GM19395 (cell line): Measurements from ENCODE around the gene ACTN4.

Source experiments
- ATAC-seq: cut with Tn5 transposase; IDR thresholded peaks from one replicate; pipeline ENCODE4 v1.9.1; 2021; ENCODE audit warnings: mild to moderate bottlenecking, moderate library complexity; ENCODE audit not compliant: unreplicated experiment

ACTN4 gene

DNA sequence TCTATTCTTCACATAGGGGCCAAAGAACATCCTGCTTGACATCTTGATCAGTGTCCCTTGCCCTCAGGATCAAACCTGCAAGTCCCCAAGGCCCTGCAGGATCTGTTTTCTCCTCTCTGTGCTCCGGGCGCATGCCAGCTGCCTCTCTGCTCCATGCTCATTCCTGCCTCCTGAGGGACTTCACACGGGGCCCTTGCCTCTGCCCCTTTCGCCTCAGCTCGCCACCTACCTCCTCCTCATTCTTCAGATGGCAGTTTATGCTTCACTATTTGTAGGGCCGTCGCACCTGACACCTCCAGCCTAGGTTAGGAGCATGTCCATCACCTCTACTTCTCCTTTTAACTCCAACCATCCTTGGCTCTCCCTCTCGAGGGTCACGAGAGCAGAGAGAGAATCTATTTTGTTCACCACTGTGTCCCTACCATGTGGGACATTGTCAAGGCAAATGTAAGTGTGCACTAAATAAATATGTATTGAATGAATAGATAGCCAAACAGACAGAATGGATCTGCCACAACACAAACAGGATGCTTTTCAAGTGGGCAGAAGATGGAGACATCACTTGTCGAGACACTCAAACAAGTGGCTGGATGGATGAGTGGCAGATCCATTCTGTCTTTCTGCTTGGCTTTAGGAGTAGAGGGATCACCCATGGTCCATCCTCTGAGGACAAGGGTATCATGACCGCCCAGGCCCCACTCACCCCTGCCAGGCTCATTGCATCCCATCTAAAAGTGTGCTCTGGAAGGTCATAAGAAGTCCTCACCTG, 29.6 kb downstream of the ACTN4 start:
- no peak for ATAC-seq

DNA sequence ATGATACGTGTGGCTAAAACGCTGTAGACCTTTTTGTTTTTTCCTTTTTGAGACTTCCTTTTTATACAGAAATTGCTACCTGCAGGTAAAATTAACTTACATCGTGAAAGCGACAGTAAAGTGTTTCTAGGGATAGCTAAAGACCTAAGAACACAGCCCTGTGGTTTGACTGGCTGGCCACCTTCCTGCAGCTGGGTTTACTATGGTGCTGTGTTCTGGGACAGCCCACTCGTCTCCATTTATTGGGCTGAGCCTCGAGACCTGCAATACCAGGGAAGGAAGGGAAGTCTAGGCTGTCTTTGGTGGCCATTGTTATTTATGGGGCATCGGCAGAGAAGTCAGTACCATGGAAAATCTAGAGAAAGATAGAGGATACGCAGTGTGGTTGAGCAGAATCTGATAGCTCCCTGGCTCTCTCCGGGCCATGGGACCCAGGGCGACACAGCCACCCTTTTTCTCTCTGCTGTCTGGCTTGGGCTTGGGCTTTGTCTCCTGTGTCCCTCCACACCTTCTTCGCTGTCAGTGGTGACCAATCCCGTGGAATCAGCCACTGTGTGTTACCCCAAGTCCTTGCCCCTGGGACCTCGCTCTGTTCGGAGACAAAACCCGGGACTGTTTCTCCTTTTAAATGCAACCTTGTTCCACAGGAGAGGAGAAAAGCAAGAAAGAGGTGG, 30.9 kb downstream of the ACTN4 start:
- ATAC-seq, result no peak

GRCh38 chr19:38678891-38679494, 31.5 kb downstream of the ACTN4 start:
- ATAC-seq, result no peak

DNA sequence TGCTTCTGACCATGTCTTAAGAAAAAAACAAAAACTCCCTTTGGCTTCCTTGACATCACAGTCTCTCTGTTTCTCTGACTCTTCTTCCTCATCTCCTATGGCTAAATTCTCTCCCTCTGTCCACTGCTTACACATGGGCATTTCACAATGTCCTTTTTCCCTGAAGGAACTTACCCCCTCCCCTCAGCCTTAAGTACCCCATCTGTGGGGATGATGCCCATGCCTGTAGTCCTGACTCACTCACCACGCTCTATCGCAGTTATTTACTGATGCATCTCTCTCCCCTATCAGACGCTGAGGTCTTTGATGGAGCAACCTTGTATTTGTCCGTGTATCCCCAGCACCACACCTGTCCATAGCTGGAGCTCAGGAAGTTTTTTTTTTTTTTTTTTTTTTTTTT, 32.4 kb downstream of the ACTN4 start:
- no peak for ATAC-seq

- no peak for ATAC-seq
Measured at GRCh38 chr19:38682195-38682867, 34.9 kb downstream of the ACTN4 start.

DNA sequence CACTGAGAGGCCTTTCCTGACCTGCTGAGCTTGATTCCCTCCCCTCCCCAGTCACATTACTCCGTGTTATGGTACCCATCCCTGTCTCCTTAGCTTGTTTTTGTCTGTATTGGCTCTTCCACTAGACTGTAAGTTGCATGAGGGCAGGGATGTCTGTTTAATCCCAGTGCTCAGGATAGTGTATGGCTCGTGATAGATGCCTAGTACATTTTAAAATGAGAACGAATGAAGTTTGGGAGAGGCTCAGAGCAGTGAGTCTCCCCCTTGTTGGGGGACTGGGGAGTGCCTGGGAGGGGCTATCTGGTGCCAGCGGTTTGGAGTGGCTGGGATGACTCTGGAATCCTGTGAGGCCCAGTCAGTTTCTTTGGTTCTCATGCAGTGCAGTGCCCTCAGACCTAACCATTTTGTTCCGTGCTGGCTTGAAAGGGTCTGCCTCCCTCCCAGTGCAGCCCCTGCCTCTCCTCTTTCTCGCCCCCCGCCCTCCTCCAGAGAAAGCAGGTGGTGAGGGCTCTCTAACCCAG, 35.5 kb downstream of the ACTN4 start:
- no peak for ATAC-seq

DNA sequence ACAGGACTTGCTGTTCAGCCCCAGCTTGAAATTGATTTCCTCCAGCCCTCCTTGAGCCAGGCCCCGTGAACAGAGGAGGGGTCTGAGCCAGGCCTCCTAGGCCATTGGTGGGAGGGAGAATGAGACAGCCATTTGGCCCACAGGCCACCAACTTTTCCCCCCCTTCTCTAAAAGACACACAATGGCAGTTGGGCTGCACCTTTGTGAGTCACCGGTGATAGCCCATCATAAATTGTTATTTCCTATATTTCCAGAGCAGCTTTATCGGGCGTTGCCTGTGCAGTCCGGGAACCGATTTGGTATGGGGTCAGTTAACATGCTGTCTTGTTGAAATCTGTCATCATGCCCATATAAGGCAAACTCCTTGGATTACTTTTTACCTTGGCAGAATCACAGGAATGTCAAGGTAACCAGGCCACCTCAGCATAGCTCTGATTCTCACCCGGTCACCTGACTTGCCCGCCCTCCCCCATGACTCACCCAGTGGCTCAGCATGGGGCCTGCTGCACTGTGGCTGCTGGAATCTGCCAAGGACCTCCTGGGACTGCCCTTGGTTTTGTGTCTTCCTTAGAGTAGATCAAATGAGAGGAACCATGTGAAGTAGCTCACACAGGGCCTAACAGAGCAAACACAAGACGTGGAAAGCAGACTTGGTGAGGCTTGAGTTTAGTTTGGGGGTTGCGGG, 36.1 kb downstream of the ACTN4 start:
- no peak for ATAC-seq

GRCh38 chr19:38684078-38684861, 36.8 kb downstream of the ACTN4 start:
- no peak for ATAC-seq

DNA sequence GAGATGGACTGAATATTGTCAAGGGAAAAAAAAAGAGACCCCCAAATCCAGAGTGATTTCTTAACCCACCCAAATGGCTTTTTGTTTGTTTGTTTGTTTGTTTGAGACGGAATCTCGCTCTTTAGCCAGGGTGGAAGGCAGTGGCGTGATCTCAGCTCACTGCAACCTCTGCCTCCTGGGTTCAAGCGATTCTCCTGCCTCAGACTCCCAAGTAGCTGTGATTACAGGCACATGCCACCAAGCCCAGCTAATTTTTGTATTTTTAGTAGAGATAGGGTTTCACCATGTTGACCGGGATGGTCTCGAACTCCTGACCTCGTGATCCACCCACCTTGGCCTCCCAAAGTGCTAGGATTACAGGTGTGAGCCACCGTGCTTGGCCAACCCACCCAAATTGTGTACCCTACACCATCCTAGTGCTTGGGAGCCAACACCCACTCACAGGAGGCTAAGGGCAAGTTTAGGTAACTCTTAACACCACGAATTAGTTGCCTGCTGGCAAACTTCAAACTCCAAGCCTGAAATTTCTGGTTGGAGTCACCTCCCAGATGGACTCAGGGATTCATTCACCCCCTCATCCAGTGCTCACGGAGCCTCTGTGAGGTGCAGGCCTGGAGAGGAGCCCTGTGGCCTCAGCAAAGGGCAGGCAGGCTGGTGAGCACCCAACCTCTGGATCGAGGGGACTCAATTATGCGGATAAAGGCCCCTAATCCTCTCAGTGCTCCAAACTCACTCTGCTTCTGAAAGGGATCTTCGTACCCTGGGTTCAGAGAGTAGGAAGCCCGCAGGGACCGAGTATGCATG, 37.6 kb downstream of the ACTN4 start:
- no peak for ATAC-seq

DNA sequence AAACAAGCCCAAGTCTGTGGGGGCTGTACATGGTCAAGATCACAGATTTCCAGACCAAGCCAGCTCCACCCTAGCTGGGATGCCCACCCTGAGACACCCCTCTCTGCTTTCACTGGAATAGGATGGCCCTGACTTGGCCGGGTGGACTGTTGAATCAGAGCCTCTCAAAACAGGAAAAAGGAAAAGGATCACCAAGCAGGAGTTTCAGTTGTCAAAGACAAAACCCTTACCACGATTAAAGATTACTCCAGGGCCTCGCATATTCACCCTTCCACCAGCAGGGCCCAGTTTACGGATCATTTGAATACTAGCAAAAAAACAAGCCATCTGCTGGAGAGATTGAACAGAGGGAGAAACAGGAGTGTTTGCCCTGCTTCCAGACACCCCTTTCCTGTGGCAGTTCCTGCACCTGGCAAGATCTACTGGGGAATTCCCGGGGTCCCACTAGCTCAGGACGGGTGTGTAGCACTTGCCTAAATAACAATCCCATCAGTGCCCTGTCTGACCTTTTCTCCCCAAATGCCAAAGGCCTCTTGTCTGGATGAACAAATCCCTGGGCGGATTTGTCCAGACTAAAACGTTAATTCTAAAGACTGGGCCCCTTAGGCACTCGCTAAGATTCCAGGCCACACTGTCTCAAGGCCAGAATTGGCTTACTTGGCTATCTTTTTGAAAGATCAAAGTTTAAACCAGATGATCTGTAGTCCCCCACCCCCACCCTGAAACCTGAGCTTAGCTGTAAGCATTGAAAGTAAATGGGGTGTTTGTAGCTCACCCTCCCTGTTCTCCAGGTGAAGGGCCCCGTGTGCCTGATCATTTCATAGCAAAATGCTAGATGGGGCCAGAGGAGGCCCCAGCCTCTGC, 38.4 kb downstream of the ACTN4 start:
- no peak for ATAC-seq

- ATAC-seq, result no peak
Measured at GRCh38 chr19:38686530-38686888, 39.1 kb downstream of the ACTN4 start.

DNA sequence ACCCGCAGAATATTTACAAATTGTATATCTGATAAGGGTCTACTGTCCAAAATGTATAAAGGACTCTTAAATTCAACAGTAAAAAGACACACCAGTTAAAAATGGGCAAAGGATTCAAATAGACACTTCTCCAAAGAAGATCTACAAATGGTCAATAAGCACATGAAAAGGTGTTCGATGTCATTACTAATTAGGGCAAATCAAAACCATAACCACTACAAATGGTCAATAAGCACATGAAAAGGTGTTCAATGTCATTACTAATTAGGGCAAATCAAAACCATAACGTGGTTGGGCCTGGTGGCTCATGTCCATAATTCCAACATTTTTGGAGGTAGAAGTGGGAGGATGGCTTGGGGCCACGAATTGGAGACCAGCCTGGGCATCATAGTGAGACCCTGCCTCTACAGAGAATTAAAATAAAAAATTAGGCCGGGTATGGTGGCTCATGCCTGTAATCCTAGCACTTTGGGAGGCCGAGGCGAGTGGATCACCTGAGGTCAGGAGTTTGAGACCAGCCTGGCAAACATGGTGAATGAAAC, 40.5 kb downstream of the ACTN4 start:
- ATAC-seq, result no peak

DNA sequence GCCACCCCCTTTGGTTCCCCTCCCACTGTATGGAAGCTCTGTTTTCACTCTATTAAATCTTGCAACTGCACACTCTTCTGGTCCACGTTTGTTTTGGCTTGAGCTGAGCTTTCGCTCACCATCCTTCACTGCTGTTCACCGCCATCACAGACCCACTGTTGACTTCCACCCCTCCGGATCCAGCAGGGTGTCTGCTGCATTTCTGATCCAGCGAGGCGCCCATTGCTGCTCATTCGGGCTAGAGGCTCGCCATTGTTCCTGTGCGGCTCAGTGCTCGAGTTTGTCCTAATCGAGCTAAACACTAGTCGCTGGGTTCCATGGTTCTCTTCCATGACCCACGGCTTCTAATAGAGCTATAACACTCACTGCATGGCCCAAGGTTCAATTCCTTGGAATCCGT, 42.7 kb downstream of the ACTN4 start:
- no peak for ATAC-seq

GRCh38 chr19:38690832-38691231, 43.4 kb downstream of the ACTN4 start:
- ATAC-seq, result no peak

GRCh38 chr19:38691938-38692457, 44.5 kb downstream of the ACTN4 start:
- no peak for ATAC-seq

DNA sequence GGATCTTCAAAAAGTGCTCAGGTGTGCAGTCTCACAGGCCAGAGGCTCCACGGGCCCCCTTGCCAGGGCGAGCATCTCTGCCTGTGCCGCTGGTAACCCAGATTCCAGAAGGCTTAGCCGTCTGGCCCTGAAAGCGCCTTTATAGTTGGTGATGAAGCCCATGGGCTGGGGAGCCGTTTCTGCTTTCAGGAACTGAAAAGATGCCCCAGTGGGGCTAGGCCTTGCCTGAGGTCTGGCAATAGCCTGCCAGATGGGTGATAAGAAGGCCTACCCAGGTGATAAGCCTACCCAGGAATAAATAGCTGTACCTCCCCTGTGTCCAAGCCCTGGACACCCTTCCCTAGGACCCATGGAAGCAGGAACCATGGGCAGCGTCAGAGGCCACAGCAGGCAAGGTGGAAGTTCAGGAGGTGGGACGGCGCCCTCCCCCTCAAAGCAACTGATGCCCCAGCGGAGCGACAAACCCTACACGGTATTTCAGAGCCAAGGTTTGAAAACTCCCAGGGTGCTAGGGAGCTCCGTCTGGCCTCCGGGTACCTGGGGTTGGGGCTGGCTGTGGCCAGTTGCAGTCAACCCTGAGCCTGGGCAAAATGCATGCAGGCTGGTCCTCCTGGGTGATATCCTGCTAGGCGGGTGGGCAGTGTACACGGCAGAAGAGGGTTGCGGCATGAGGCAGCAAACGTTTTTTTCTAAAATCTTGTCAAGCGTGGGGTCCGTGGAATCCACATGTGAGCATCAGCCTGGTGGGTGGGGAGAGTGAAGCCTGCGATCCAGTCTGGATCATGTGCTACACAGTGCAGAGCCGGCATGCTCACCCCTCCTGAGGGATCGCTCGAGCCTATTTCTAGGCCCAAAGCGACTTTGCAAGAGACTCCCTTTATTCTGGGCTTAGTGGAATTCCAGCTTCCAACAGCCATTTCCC, 45.3 kb downstream of the ACTN4 start:
- ATAC-seq, result no peak
